Neural progenitor cell (in vitro differentiated cells): ENCODE data around the gene ADGRV1.

Experiments used
- CTCF ChIP-seq: fragments of 200-600 bp; sonication (generic); IDR thresholded peaks from 2 replicates; pipeline ENCODE4 v1.5.1; 2017; ENCODE audit warnings: antibody characterized with exemption, mild to moderate bottlenecking
- EZH2phosphoT487 ChIP-seq: fragments of 200-600 bp; sonication (generic); IDR thresholded peaks from 2 replicates; pipeline ENCODE4 v1.6.1; 2017; ENCODE audit warnings: antibody characterized with exemption

DNA sequence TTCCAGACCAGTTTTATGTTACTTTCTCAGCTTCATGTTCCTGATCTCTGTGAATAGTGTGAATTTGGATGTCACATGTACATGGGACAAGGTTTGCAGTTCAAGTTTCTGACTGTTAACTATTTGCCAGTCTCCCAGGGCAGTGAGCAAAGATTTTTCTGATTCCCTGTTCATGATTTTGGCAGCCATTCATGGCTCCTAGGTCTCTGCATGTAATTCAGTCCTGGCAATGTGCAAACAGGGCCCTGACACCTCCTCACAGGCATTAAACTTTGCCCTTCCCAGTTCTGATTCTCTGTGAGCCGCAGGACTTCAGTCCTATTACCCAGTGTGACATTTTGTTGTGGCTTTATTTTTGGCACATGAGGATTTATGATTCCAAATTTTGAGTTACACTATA is 474.8 kb downstream of the ADGRV1 start:
- TF ChIP-seq CTCF = no peak
- TF ChIP-seq EZH2phosphoT487 = no peak
